GM08714 (cell line): ENCODE results near the gene NUAK1.

Source experiments
- H3K4me3 ChIP-seq: fragments of 200-500 bp; sonication (Bioruptor generic); 2 replicates; pipeline ENCODE4 v1.5.1; 2014; ENCODE audit warnings: mild to moderate bottlenecking, low read length, inconsistent platforms
- ZNF274 ChIP-seq: IDR thresholded peaks from 2 replicates; pipeline ENCODE4 v1.6.1; 2012; ENCODE audit warnings: mild to moderate bottlenecking, low read depth, low read length

NUAK1 gene

DNA sequence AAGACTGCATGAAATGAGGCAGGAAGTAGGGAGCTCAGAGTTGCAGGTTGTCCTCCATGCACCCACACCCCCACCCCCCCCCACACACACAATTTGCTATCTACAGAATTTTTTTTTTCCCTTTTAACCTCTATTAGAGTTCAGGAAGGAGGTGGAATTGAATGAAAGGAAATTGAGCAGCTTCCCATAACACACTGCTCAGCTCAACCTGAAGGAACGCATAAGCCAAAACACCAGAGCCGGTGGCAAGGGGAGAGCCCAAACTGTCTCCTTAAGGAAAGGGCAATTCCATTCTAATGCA lies 74.1 kb downstream of the NUAK1 start:
- no peak overlapping the region for H3K4me3 ChIP-seq
- no peak for TF ChIP-seq ZNF274

DNA sequence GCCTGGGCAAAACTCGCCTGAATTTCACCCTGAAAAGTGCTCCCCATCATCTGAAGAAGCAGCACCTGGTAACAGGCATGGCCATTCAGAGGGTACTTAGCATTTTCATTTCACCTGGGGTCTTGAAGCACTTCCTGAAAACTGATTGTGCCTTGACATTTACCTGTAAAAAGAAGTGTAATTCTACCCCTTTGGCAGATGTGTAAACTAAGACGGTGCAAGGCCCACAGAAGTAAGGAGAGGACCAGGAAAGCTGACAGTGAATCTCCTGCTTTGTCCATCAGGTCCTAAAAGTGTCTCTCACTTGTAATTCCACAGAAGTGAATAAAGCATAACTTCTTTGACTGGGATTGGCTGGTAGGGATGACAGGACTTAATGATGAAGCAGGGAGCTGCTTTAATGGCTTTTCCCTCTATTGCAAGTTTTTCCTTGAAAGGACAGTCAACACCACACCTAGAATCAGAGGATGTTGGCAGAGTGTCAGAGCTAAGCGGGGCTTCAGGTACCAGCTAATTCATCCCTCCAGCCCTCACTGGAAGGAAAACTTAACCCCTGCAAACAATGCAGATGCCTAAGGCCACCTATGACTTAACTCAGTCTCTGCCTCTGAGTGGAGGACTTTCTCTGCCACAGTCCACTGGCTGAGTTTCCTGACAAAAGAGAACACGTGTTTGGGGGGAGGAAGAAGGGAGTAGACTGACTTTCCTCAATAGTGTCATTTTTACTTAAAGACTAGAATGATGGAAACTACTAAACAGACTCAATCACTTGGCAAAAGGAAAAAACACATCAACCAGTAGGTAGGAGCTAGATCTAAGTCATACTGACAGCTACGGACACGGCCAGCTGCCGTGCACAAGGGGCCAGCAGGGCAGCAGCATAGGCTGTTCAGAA lies 74.7 kb downstream of the NUAK1 start:
- TF ChIP-seq ZNF274 = no peak
- H3K4me3 ChIP-seq = no peak overlapping the region

DNA sequence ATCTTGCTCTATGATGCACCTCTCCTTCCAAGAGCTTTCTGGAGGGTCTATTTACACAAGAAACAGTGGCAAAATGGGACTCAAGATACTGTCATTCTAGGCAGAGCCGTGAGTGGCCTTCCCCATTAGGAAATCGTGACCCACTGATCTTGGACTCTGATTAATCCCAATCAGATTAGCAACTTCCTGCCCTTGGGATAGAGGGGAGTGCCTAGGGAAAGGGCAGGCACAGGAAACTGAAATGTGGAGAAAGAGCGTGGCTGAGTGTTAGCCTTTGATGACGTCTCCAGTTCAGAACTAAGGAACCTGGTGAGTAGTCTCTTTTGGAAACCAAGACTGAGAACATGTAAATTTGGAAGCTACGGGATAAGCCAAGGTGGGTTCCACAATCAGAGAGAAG lies 76.1 kb downstream of the NUAK1 start:
- no peak for TF ChIP-seq ZNF274
- no peak overlapping the region for H3K4me3 ChIP-seq

DNA sequence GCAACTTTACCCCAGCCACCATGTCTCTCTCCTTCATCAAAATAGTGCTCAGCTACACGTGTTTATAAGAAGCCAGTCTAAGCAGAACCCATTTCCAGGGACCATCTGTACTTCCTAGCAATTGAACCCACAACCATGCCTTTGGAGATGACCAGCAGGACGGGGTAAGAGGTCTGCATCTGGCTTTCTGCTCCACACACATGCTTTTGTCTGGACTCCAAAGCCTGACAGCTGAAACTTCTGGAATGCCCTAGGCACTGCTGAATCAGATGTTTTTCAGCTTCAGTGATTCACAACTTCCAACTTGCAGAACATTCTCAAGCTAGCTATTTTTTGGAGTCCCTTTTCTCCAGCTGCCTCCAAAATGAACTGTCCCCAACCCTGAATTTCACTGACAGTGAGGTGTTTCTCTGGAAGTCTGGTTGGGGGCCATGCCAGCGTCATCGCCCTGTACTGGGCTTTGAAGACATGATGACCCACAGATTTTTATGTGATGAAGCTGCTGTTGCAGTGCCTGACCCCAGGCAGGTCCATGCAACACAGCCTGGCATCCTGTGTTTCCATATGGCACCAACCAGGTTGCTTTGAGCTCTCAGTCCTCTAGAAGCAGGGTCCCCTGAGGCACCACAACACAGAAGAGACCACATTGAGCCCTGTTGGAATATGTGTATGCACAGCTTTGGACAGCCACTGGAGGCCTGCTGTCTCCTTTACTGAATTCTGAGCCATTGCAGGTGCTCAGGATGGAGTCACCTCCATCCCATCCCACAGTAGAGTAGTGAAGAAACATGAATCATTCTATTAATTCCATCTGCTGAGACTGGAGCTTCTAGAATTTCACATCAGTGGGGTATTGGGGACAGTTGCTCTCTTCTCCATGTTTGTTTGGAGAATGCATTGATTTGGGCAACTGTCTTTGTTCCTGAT lies 80.2 kb downstream of the NUAK1 start:
- TF ChIP-seq ZNF274 = no peak
- no peak overlapping the region for H3K4me3 ChIP-seq

GRCh38 chr12:106054049-106054448 lies 84.7 kb downstream of the NUAK1 start:
- no peak overlapping the region for H3K4me3 ChIP-seq
- no peak for TF ChIP-seq ZNF274

DNA sequence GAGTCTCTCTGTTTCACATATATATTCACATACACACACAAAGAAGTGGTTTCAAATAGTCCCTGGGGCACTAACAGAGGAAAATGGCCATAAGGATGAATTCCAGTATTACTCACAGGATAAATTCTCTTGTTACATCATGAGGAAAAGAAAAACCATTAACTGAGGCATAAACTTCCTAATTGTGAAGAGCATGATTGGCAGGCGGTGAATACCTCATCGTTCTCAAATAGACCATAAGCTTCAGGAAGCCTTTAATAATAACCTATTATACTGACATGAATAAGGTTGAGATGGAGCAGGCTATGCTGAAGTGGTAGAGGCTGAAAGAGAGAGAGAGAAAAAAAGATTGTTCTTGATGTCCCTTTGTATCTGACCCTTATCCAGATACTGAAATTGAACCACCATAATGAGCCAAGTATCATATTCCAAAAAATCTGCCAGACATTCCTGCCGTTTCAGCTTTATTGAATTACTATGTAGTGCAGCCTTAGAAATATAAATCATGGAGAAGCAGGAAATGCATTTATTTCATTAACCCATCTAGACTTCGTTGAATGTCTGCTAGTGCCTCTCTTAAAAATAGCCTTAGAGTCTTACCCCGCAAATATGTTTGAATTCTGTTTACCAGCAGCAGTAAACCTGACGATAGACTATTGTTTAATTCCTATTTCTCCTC lies 86.8 kb downstream of the NUAK1 start:
- no peak overlapping the region for H3K4me3 ChIP-seq
- TF ChIP-seq ZNF274 = no peak

- no peak overlapping the region for H3K4me3 ChIP-seq
- TF ChIP-seq ZNF274 = no peak
Observed at GRCh38 chr12:106049546-106049945, 89.2 kb downstream of the NUAK1 start.

DNA sequence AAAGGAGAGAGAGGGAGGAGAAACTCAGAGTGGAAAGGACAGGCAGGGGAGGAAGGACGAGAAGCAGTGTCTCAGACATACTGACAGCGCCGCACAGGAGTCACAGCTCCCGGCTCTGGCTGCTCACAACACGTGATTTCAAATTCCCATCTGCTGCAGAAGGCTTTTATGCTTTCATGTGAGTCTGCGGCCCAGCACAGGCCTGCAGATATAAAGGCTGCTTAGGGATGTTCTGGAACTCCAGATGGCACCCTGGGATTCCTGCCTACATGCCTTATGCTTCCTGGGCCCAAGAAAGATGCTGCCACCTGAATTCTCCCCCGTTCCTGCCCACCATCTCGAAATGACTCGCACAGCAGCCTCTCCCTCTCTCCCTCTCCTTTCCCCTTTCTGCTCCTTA lies 89.6 kb downstream of the NUAK1 start:
- TF ChIP-seq ZNF274 = no peak
- H3K4me3 ChIP-seq = no peak overlapping the region

DNA sequence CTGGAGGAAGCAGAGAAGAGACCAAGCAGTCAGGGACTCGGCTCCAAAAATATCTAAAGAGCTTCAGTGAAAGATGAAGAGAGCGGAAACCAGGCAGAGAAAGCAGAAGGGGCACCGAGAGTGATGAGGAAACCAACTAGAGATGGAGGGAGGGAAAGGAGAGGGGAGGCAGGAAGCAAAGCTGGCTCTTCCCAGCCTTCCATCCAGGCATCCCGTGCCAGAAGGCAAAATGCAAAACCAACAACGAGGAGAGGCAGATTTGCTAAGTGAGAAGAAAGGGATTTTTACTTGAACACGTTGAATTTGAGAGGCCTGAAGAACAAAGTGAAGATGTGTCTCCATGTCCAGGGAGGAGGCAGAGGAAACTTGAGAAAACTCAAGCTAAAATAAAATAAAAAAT lies 90.1 kb downstream of the NUAK1 start:
- H3K4me3 ChIP-seq = no peak overlapping the region
- TF ChIP-seq ZNF274 = no peak

- TF ChIP-seq ZNF274 = no peak
- H3K4me3 ChIP-seq = no peak overlapping the region
Observed at GRCh38 chr12:106048016-106048415, 90.7 kb downstream of the NUAK1 start.

- no peak for TF ChIP-seq ZNF274
Observed at GRCh38 chr12:106046947-106047346, 91.8 kb downstream of the NUAK1 start.

DNA sequence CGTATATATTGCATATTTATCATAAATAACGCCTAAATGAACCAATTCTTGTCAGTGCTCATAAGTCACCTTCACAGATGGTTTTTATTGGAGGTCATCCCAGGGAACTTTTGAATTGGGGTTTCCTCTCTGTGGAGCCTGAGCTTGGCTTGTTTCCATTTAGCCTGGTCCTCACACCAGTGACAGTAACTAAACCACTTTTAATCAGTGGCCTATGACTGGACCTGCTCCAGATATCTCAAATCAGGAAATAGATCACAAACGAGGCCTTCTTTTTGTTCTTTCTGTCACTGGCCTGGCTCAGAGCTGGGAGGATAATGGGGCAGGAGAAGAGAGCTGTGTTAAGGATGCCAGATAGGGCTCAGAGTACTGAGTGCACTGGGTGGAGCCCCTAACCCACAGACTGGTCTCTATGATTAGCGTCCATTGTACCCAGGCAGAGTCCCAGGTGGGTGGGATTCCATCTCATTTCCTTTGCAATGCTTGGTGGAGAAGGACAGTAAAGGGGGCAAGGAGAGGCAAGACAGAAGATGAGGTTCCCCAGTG lies 92.4 kb downstream of the NUAK1 start:
- H3K4me3 ChIP-seq = no peak overlapping the region
- no peak for TF ChIP-seq ZNF274

More at GRCh38 chr12:106046947-106047346, 91.8 kb downstream of the NUAK1 start:
- no peak overlapping the region for H3K4me3 ChIP-seq

- no peak for TF ChIP-seq ZNF274
- H3K4me3 ChIP-seq = no peak overlapping the region
Observed at GRCh38 chr12:106045251-106045674, 93.5 kb downstream of the NUAK1 start.

DNA sequence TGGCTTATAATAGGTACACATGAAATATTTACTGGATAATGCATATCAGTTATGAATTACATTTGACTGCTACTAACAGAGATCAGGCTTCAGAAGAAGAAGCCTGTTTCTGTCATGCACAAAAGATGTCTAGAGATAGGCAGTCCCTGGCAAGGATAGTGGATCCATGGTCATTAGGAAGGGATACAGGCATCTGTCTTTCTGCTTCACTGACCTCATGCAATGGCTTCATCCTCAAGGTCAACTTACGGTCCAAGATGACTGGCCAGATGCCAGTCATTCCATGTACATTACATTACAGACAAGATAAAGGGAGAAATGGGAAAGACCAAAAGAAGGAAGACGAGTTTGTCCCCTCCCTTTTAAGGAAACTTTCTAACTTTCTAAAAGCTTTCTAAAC lies 94.0 kb downstream of the NUAK1 start:
- H3K4me3 ChIP-seq = no peak overlapping the region

More for the DNA sequence above, 94.0 kb downstream of the NUAK1 start:
- no peak for TF ChIP-seq ZNF274
